Peyer's patch (tissue), 4 donors: Measurements from ENCODE around the gene STYK1. TPM values are rescaled to one million over a fixed set of nuclear protein-coding genes. Genes with fewer than 3 reads are reported as not detected.

Experiments used
- DNase-seq, 3 donors: peaks; one replicate each; pipeline ENCODE4 v3.0.0-alpha.2; 2017 to 2019
- H3K27ac ChIP-seq, 4 donors: fragments of 200-600 bp; sonication (generic); one replicate each; pipeline ENCODE4 v1.5.1; 2016 to 2019
- H3K27me3 ChIP-seq, 2 donors: fragments of 200-600 bp; sonication (generic); one replicate each; pipeline ENCODE4 v1.5.1; 2019
- H3K36me3 ChIP-seq, 3 donors: fragments of 200-600 bp; sonication (generic); one replicate each; pipeline ENCODE4 v1.5.1; 2016 to 2019
- H3K4me1 ChIP-seq, 4 donors: fragments of 200-600 bp; sonication (generic); one replicate each; pipeline ENCODE4 v1.5.1; 2016 to 2019
- H3K4me3 ChIP-seq, 4 donors: fragments of 200-600 bp; sonication (generic); 1 replicate in 3 of 4; 2 replicates in 1 of 4; pipeline ENCODE4 v1.5.1; 2016 to 2019; ENCODE audit warnings: mild to moderate bottlenecking in 1 of 4
- H3K9me3 ChIP-seq, 4 donors: fragments of 200-600 bp; sonication (generic); one replicate each; pipeline ENCODE4 v1.5.1; 2016 to 2019; ENCODE audit warnings: mild to moderate bottlenecking in 1 of 4
- CTCF ChIP-seq, 6 experiments: fragments of 450-650 bp in 4 of 6; fragments of 200-600 bp in 2 of 6; sonication (generic) in 1 of 6; IDR thresholded peaks; one replicate each; pipeline ENCODE4 v1.5.1; 2017 to 2019; ENCODE audit warnings: antibody characterized with exemption in 6 of 6, mild to moderate bottlenecking in 3 of 6, moderate library complexity in 1 of 6
- POLR2A ChIP-seq, 2 donors: fragments of 450-650 bp; IDR thresholded peaks; one replicate each; pipeline ENCODE4 v1.5.1; 2017; ENCODE audit warnings: antibody characterized with exemption in 2 of 2, mild to moderate bottlenecking in 2 of 2, moderate library complexity in 2 of 2
- total RNA-seq, 4 donors: library from RNA; depleted of rRNA; stranded (reverse); fragments of >200 nt; gene quantifications; one replicate each; pipeline ENCODE4 v1.1.0, GENCODE V29; 2016

STYK1 gene
- total RNA-seq, 4 donors from 2014 or later = 5.8 to 43.1 (median 25.4) TPM

DNA sequence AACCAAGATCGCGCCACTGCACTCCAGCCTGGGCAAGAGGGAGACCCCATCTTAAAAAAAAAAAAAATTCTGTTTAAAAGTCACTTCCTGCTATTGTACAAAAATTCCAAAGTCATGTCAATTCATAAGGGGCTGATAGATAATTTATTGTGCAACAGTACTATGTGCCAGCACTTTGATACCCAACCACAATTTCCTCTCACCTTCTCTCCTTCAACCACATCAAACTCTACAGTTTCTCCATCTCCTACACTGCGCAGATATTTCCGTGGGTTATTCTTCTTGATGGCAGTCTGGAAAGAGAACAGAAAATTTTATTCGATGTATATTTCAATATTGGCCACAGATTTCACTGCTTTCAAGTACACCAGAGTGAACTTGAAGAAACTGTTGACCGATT, 41.6 kb upstream of the STYK1 start:
- Histone ChIP-seq H3K4me1 (peaks cover 0 to 35% (median 0%) of the 10 kb centered on the region in 4 donors), H3K36me3 (peaks cover 0 to 50% (median 0%) of the 10 kb centered on the region in 3 donors), H3K27ac (no peak overlapping the region), H3K4me3 (no peak overlapping the region), H3K27me3 (no peaks in the 10 kb centered on the region), H3K9me3 (no peaks in the 10 kb centered on the region)
- DNase-seq = no peak
- no peak for TF ChIP-seq CTCF (IDR thresholded peaks at IDR 0.05)
- TF ChIP-seq POLR2A (IDR thresholded peaks at IDR 0.05) = no peak

DNA sequence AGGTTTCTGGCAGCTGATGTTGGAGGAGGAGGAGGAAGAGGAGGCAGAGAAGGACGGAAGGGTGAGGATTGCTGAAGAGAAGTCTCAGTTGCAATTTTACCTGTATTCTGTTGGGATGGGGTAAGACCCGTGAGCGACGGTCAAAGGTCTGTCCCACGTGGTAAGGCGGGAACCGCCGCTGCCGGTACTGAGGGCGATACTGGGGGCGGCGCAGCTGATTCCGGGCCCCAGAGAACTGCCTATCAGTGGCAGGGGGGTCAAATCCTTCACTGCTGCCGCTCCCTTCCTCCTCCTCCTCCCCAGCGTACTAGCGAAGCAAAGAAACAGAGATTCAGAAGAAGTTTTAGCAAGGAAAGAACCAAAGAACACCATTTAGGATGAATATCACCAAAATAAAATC, 36.0 kb upstream of the STYK1 start:
- TF ChIP-seq POLR2A (IDR thresholded peaks at IDR 0.05) (no peak), CTCF (IDR thresholded peaks at IDR 0.05) (no peak)

GRCh38 chr12:10708862-10709261, 35.0 kb upstream of the STYK1 start:
- DNase-seq = no peak
- no peak overlapping the region for H3K27ac ChIP-seq
- no peaks in the 10 kb centered on the region for H3K4me1 ChIP-seq
- no peaks in the 10 kb centered on the region for H3K9me3 ChIP-seq
- H3K36me3 ChIP-seq = peaks cover 0 to 68% (median 0%) of the 10 kb centered on the region in 3 donors
- no peak for TF ChIP-seq CTCF (IDR thresholded peaks at IDR 0.05)
- TF ChIP-seq POLR2A (IDR thresholded peaks at IDR 0.05) = no peak
- no peak overlapping the region for H3K4me3 ChIP-seq
- no peaks in the 10 kb centered on the region for H3K27me3 ChIP-seq

More for the DNA sequence above, 36.0 kb upstream of the STYK1 start:
- Histone ChIP-seq H3K36me3 (peaks cover 0 to 75% (median 0%) of the 10 kb centered on the region in 3 donors), H3K4me3 (no peak overlapping the region), H3K9me3 (no peaks in the 10 kb centered on the region), H3K27me3 (no peaks in the 10 kb centered on the region), H3K27ac (peak overlapping the region in 1 of 4 donors; percentile 3), H3K4me1 (no peaks in the 10 kb centered on the region)
- DNase-seq = no peak

DNA sequence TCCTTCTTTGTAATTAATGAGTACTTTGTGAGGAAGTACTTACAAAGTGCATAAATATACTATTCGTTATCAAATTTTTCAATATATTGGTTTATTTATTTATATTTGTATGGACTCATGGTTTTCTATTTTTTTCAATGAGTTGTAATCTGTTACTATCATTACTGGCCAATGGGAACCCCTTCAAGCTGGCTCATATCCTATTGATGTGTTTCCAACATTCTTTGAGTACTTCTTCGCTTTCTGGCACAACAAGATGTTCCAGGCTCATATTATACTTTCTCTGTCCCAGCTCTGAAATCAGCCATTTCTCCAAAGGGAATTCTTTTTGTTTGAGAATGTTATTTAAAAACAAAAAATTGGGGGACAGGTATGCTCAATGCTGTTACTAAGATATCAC, 31.8 kb upstream of the STYK1 start:
- H3K36me3 ChIP-seq = peaks cover 0 to 72% (median 0%) of the 10 kb centered on the region in 3 donors
- H3K4me1 ChIP-seq = no peaks in the 10 kb centered on the region
- DNase-seq = no peak
- no peaks in the 10 kb centered on the region for H3K27me3 ChIP-seq
- H3K4me3 ChIP-seq = no peak overlapping the region
- no peaks in the 10 kb centered on the region for H3K9me3 ChIP-seq
- TF ChIP-seq POLR2A (IDR thresholded peaks at IDR 0.05) (no peak), CTCF (IDR thresholded peaks at IDR 0.05) (no peak)
- H3K27ac ChIP-seq = no peak overlapping the region

GRCh38 chr12:10701843-10702242, 28.0 kb upstream of the STYK1 start:
- H3K4me1 ChIP-seq = no peaks in the 10 kb centered on the region
- no peaks in the 10 kb centered on the region for H3K9me3 ChIP-seq
- no peak for DNase-seq
- H3K27ac ChIP-seq = no peak overlapping the region
- TF ChIP-seq CTCF (IDR thresholded peaks at IDR 0.05) (no peak), POLR2A (IDR thresholded peaks at IDR 0.05) (no peak)
- H3K4me3 ChIP-seq = no peak overlapping the region
- peaks cover 0 to 72% (median 0%) of the 10 kb centered on the region in 3 donors for H3K36me3 ChIP-seq
- H3K27me3 ChIP-seq = no peaks in the 10 kb centered on the region

- no peaks in the 10 kb centered on the region for H3K4me1 ChIP-seq
- H3K9me3 ChIP-seq = no peaks in the 10 kb centered on the region
- H3K27me3 ChIP-seq = no peaks in the 10 kb centered on the region
- H3K4me3 ChIP-seq = no peak overlapping the region
- no peak overlapping the region for H3K27ac ChIP-seq
- no peak for TF ChIP-seq POLR2A (IDR thresholded peaks at IDR 0.05)
- no peak for TF ChIP-seq CTCF (IDR thresholded peaks at IDR 0.05)
- H3K36me3 ChIP-seq = peaks cover 0 to 69% (median 0%) of the 10 kb centered on the region in 3 donors
- DNase-seq = no peak
These were observed 27.4 kb upstream of the STYK1 start for GRCh38 chr12:10701131-10701681.
